Activated CD8-positive, alpha-beta T cell treated with anti-CD3 and anti-CD28 coated beads for 36 hours (primary cell): ENCODE measurements around the gene ELP4. TPM values are rescaled to one million over a fixed set of nuclear protein-coding genes. Genes with fewer than 3 reads are reported as not detected.

Experiments
- ATAC-seq: fragments of 200-7000 bp; cut with Tn5 transposase; one replicate; pipeline ENCODE4 v1.10.0; 2021; ENCODE audit warnings: mild to moderate bottlenecking, moderate library complexity
- CTCF ChIA-PET: fragments of 350-600 bp; sonication (Branson Sonifier 250); formaldehyde crosslinking; loops from one replicate; lab custom pipeline; 2021; ENCODE audit warnings: antibody characterized with exemption; lab: Charles Lee
- POLR2A ChIA-PET: fragments of 350-600 bp; sonication (Branson Sonifier 250); formaldehyde crosslinking; loops from one replicate; lab custom pipeline; 2021; ENCODE audit warnings: antibody characterized with exemption; lab: Charles Lee
- DNase-seq: peaks from one replicate; pipeline ENCODE4 v3.0.0-alpha.2; 2020
- H3K27ac Mint-ChIP-seq: one replicate; pipeline ENCODE4 v1.8.0; 2021; ENCODE audit warnings: mild to moderate bottlenecking, mixed read lengths
- H3K27me3 Mint-ChIP-seq: one replicate; pipeline ENCODE4 v1.8.0; 2021; ENCODE audit warnings: mixed read lengths
- H3K36me3 Mint-ChIP-seq: one replicate; pipeline ENCODE4 v1.8.0; 2021; ENCODE audit warnings: low read depth, mixed read lengths
- H3K4me1 Mint-ChIP-seq: one replicate; pipeline ENCODE4 v1.8.0; 2021; ENCODE audit warnings: low read depth, mixed read lengths
- H3K4me3 Mint-ChIP-seq: one replicate; pipeline ENCODE4 v1.8.0; 2021; ENCODE audit warnings: mild to moderate bottlenecking, moderate library complexity, mixed read lengths
- H3K9me3 Mint-ChIP-seq: one replicate; pipeline ENCODE4 v1.8.0; 2021; ENCODE audit warnings: mixed read lengths
- intact Hi-C: fragments of 100-400 bp; cut with micrococcal nuclease; formaldehyde crosslinking; loops from one replicate; pipeline ENCODE4 v1.10.0; 2022
- total RNA-seq, 2 experiments: library from RNA; stranded (reverse); gene quantifications; one replicate each; pipeline ENCODE4 v1.2.3, GENCODE V29; 2021
- TF ChIP-seq, protein P1 (sequence below): fragments of 200-600 bp; IDR thresholded peaks from one replicate; pipeline ENCODE4 v1.8.0; 2022; ENCODE audit warnings: antibody characterized with exemption, mild to moderate bottlenecking

Gene ELP4
- total RNA-seq, 2 experiments from 2014 or later, result 21.1 to 21.6 TPM

DNA sequence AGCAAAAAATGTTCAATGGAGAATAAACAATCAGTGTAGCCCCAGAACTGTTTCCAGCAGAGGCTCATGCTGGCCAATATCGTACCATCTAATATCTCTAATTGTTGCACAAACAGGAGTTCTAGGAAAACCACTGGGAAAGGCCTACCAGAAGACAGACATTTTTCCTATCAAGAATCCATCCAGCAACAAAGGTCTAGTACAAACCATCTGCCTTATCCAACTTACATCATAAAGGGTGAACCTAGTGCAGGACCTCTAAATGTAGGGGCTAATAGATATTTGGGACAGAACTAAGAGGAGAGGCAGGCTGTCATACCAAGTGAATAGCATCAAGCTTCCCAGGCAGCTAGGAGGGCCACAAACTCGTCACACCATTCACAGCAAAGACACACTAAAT is 282.9 kb downstream of the ELP4 start:
- ChIA-PET CTCF (no interaction called here), POLR2A (no interaction called here)
- DNase-seq (no peak), ATAC-seq (no peak)
- H3K4me3 Mint-ChIP-seq, result no peak overlapping the region
- intact Hi-C loops, result no loop called here
- H3K9me3 Mint-ChIP-seq, result no peaks in the 10 kb centered on the region
- H3K27ac Mint-ChIP-seq, result no peak overlapping the region
- peaks cover 2% of the 10 kb centered on the region for H3K4me1 Mint-ChIP-seq
- peaks cover 28% of the 10 kb centered on the region for H3K27me3 Mint-ChIP-seq
- TF ChIP-seq, protein P1, sequence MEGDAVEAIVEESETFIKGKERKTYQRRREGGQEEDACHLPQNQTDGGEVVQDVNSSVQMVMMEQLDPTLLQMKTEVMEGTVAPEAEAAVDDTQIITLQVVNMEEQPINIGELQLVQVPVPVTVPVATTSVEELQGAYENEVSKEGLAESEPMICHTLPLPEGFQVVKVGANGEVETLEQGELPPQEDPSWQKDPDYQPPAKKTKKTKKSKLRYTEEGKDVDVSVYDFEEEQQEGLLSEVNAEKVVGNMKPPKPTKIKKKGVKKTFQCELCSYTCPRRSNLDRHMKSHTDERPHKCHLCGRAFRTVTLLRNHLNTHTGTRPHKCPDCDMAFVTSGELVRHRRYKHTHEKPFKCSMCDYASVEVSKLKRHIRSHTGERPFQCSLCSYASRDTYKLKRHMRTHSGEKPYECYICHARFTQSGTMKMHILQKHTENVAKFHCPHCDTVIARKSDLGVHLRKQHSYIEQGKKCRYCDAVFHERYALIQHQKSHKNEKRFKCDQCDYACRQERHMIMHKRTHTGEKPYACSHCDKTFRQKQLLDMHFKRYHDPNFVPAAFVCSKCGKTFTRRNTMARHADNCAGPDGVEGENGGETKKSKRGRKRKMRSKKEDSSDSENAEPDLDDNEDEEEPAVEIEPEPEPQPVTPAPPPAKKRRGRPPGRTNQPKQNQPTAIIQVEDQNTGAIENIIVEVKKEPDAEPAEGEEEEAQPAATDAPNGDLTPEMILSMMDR, result no peak
- H3K36me3 Mint-ChIP-seq, result peaks cover 2% of the 10 kb centered on the region

GRCh38 chr11:31793264-31793663 is 283.7 kb downstream of the ELP4 start:
- ChIA-PET POLR2A (no interaction called here), CTCF (no interaction called here)
- intact Hi-C loops, result no loop called here
- Mint-ChIP-seq H3K27ac (no peak overlapping the region), H3K4me1 (peaks cover 7% of the 10 kb centered on the region), H3K4me3 (no peak overlapping the region), H3K27me3 (peaks cover 32% of the 10 kb centered on the region), H3K36me3 (peaks cover 2% of the 10 kb centered on the region), H3K9me3 (no peaks in the 10 kb centered on the region)
- DNase-seq (no peak), ATAC-seq (no peak)
- TF ChIP-seq, protein P1, result no peak

- H3K4me1 Mint-ChIP-seq, result peaks cover 9% of the 10 kb centered on the region
- peaks cover 2% of the 10 kb centered on the region for H3K36me3 Mint-ChIP-seq
- intact Hi-C loops, result no loop called here
- ChIA-PET POLR2A (no interaction called here), CTCF (no interaction called here)
- no peaks in the 10 kb centered on the region for H3K9me3 Mint-ChIP-seq
- DNase-seq, result no peak
- no peak overlapping the region for H3K27ac Mint-ChIP-seq
- no peak for ATAC-seq
- H3K27me3 Mint-ChIP-seq, result peaks cover 43% of the 10 kb centered on the region
- TF ChIP-seq, protein P1, result no peak
- no peak overlapping the region for H3K4me3 Mint-ChIP-seq
Measured at GRCh38 chr11:31794548-31794947, 285.0 kb downstream of the ELP4 start.

DNA sequence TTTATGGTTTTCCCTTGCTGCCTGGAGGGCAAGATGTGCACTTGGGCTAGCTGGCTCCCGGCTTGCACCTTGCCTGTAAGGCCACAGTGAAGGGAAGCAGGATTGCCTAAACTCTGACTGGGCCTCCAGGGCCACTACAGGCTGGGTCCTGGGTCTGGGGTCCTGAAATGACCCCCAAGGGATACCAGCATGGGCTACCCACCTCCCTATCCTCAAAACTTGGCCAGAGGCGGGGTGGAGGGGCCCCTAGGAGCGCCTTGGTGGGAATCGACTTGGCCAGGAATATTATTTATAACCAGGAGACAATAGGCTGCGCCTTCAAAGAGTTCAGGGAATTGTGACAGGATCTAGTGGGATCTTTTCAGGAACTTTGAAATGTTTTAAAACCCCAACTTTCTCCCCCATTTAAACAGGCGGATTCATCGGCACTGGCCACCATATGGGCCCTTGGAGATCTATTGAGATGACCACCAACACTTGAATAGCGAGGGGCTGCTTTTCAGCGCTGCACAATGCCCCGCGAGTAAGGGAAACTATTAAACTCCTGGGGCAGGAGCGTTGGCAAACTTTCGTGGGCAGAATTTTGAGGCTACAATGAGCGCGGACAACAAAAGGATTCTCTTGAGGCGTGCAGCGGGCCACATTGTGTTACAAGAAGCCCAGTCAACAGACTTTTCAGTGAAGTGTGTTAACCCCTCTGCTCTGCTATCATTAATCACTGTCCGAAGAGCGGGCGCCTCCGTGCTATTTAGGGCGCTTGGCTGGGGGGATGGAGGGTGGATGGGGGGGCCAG is 286.3 kb downstream of the ELP4 start:
- Mint-ChIP-seq H3K9me3 (peaks cover 5% of the 10 kb centered on the region), H3K27ac (no peak overlapping the region), H3K4me3 (no peak overlapping the region), H3K27me3 (peaks cover 56% of the 10 kb centered on the region), H3K4me1 (peaks cover 19% of the 10 kb centered on the region), H3K36me3 (peaks cover 7% of the 10 kb centered on the region)
- POLR2A ChIA-PET, result no interaction called here
- CTCF ChIA-PET, result no interaction called here
- intact Hi-C loops, result no loop called here
- DNase-seq (no peak), ATAC-seq (no peak)
- TF ChIP-seq, protein P1, result no peak

GRCh38 chr11:31796499-31797189 is 287.1 kb downstream of the ELP4 start:
- H3K9me3 Mint-ChIP-seq, result peaks cover 5% of the 10 kb centered on the region
- H3K27me3 Mint-ChIP-seq, result peaks cover 62% of the 10 kb centered on the region
- H3K4me3 Mint-ChIP-seq, result no peak overlapping the region
- ATAC-seq, result no peak
- peaks cover 19% of the 10 kb centered on the region for H3K4me1 Mint-ChIP-seq
- H3K27ac Mint-ChIP-seq, result no peak overlapping the region
- POLR2A ChIA-PET, result no interaction called here
- peaks cover 7% of the 10 kb centered on the region for H3K36me3 Mint-ChIP-seq
- no peak for DNase-seq
- TF ChIP-seq, protein P1, result no peak
- intact Hi-C loops, result no loop called here
- CTCF ChIA-PET, result interaction anchor here (1.4 kb wide), 1 partner anchor 156 kb away, joined by 3 read pairs; no protein-coding TSS in a partner anchor
